Stimulated activated CD4-positive, alpha-beta T cell treated with anti-CD3 and anti-CD28 coated beads, Interleukin-4, amount 100 ng/mL, for 4 hours (primary cell): ENCODE measurements around the gene MB21D2.
A peak's percentile ranks its signal among the peaks of the same experiment; 100 is the strongest.
"Not testable (repeated sequence)": the region's sequence is repeated elsewhere in the genome, so short reads cannot be mapped to it uniquely, and the experiment has no call there.

Source experiments
- DNase-seq, 2 experiments: peaks; one replicate each; pipeline ENCODE4 v3.0.0-alpha.2; 2020

Gene MB21D2, protein sequence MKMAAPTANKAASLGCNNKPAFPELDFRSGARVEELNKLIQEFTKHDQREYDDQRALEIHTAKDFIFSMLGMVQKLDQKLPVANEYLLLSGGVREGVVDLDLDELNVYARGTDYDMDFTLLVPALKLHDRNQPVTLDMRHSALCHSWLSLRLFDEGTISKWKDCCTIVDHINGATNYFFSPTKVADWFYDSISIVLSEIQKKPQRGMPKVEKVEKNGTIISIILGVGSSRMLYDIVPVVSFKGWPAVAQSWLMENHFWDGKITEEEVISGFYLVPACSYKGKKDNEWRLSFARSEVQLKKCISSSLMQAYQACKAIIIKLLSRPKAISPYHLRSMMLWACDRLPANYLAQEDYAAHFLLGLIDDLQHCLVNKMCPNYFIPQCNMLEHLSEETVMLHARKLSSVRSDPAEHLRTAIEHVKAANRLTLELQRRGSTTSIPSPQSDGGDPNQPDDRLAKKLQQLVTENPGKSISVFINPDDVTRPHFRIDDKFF

DNA sequence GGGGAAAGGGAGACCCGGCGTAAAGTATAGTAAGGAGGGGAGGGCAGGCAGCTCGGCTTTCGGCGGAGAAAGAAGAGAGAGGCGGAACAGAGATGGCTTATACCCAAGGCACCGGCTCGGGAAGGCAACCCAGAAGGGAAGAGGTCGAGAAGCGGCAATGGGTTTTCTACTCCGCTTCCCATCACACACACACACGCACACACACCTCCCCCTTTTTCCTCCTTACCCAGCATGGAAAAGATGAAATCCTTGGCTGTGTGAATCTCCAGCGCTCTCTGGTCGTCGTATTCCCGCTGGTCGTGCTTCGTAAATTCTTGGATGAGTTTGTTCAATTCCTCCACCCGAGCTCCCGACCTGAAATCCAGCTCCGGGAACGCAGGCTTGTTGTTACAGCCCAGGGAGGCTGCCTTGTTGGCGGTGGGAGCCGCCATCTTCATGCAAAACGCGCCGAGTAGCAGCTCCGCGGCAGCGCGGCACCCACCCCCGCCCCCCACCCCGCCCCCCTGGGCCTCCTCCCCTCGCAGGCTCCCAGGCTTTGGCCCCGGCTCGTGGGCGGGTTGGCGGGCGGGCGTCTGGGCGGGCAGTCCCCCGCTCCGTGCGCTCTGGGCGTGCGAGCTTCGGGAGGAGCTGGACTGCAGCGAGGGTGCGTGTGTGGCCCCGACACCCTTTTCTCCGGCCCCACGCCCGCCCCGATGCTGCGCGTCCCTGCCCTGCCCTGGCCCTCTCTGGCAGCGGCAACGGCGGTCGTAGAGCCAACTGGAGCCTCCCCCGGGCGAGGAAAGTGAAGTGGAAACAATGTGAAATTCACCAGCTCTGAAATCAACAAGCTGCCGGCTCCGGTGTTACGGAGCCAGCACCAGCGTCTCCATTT, at the start of gene MB21D2:
Gene MB21D2 (minus strand): TSS at position 453 of the 871 bp plus-strand sequence. CDS start 16 bp downstream, at position 437.
- peak; percentile 45 to 52 for DNase-seq

DNA sequence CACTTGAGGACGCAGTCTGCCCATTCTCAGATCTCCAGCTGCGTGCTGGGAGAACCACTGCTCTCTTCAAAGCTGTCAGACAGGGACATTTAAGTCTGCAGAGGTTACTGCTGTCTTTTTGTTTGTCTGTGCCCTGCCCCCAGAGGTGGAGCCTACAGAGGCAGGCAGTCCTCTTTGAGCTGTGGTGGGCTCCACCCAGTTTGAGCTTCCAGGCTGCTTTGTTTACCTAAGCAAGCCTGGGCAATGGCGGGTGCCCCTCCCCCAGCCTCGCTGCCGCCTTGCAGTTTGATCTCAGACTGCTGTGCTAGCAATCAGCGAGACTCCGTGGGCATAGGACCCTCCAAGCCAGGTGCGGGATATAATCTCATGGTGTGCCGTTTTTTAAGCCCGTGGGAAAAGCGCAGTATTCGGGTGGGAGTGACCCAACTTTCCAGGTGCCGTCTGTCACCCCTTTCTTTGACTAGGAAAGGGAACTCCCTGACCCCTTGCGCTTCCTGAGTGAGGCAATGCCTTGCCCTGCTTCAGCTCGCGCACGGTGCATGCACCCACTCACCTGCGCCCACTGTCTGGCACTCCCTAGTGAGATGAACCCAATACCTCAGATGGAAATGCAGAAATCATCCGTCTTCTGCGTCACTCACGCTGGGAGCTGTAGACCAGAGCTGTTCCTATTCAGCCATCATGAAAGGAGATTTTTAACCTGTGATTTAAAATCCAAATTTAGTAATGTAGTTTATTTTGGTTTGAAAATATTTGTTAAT, 47.5 kb upstream of the MB21D2 start:
- not testable (repeated sequence) for DNase-seq

DNA sequence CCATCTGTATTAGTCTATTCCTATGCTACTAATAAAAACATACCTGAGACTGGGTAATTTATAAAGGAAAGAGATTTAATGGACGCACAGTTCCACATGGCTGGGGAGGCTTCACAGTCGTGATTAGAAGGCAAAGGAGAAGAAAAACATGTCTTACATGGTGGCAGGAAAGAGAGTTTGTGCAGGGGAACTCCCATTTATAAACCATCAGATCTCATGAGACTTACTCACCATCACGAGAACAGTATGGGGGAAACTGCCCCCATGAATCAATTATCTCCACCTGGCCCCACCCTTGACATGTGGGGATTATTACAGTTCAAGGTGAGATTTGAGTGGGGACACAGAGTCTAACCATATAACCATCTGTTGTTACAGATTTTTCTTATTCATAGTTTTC, 42.1 kb upstream of the MB21D2 start:
- DNase-seq = no peak

DNA sequence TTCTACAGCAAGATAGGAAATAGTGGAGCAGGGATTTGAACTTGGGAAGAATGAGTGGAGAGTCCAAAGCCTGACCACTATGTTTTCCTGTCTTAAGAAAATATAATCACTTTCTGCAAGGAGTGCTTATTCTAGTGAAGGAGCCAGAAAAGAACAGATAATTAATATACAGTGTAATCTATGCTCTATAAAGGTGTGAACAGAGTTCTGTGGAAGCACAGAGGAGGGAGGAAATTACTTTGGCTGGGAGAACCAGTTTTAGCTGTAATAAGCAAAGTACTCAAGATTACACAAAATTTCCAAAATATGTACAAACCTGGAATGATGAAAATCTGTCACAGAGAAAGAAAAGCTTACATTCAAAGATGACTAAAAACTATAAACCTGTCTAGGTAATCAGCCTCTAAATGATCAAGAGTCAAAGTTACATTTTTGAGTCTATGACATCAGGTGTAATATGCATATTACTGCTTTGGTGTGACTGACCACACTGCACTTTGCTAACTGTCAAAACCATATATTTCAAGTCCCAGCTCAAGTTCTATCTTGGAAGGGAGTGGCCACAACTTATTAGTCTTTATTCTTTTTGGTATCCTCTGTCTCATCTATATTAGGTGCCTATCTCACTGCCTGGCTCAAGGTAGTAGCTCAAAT, 40.7 kb upstream of the MB21D2 start:
- no peak for DNase-seq

DNA sequence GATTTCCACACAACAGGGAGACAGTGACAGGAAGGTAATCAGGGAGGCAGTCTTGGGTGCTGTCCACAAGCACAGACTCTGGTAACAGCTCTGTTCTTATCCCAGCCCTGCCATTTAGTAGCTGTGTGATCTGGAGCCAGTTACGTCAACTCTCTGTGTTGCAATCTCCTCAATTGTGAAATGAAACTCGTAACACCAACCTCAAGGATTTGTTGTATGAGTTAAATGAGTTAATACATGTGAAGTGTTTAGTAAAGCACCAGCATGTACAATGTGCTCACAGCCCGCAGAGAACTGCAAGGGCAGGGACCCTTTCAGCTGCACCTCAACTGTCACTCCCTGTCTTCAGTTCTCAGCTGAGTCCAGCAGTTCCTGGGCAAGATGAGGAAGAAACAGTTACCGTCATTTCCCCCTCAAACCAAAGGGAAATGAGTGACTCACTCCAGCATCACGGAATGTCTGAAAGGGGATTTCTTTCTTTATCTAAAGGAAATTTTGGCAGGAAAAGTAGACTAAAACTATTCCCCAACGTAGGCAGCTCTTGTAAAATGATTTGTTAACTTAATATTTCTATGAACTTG, 39.9 kb upstream of the MB21D2 start:
- DNase-seq = no peak

DNA sequence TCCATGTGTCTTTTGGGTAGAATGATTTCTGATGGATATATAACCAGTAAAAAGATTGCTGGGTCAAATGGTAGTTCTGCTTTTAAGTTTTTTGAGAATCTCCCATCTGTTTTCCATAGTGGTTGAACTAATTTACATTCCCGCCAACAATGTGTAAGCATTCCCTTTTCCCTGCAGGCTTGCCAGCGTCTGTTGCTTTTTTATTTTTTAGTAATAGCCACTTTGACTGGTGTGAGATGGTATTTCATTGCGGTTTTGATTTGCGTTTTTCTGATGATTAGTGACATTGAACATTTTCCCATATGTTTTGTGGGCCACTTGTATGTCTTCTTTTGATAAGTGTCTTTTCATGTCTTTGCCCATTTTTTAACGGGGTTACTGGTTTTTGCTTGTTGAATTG, 36.3 kb upstream of the MB21D2 start:
- no peak for DNase-seq

DNA sequence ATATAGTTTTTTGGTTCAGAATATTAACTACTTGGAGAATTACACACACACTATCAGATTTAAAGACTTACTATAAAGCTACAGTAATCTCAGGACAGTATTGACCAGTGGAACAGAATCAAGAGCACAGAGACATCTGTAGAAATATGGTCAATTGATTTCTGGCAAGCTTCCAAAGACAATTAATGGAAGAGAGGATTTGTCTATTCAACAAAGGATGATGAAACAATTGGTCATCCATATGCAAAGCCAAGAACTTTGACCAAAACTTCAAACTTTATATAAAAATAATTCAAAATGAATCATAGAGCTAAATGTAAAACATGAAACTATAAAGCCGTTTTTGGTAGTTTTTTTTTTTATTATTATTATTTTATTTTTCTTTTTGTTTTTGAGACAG, 29.8 kb upstream of the MB21D2 start:
- DNase-seq = no peak

DNA sequence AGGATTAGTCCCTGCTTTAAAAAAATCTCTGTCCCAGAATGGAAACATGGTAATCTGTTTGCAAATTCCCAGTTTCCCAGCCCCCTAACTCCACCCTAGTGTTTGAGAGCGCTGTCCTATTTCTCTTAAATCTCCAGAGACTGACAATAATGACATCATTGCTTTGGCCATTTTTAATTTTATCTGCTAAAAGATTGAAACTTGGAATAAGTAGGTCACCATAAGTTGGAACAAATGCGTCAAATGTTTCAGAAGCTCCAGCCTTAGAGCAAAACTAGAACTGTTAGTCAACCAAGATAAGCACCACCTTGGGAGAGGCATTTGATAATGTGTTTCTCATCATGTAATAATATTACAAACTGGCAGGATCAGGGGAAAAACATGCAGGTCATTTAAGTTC, 25.7 kb upstream of the MB21D2 start:
- DNase-seq = no peak

DNA sequence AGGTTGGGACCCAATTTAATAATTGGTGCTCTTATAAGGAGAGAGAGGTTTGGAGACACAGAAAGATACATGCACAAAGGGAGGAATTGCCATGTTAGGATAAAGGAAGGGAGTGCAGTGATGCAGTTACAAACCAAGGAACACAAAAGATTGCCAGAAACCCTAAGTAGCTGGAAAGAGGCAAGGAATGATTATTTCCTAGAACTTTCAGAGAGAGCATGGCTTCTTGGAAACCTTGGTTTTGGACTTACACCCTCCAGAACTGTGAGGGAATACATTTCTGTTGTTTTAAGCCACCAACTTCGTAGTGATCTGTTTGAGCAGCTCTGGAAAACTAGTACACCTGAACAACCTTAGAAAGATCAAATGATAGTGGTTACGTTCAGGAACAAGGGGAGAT, 25.0 kb upstream of the MB21D2 start:
- no peak for DNase-seq

DNA sequence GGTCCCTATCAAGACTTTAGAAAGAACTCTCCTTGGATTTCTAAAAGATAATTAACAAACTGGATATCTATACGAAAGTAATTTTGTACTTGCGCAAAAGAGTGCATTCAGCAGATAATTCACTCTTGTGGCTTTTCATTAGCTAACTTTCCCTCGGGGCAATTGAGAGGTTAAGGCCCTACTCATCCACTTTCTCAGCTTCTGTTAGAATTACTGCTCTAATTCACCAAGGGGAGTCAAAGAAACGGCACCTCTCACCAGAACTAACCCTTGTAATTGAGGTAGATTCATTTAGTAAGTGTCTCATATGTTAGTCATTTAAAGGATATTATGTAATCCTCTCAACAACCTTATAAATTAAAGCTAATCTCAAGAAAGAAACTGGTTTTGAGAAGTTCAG, 22.5 kb upstream of the MB21D2 start:
- DNase-seq = no peak

DNA sequence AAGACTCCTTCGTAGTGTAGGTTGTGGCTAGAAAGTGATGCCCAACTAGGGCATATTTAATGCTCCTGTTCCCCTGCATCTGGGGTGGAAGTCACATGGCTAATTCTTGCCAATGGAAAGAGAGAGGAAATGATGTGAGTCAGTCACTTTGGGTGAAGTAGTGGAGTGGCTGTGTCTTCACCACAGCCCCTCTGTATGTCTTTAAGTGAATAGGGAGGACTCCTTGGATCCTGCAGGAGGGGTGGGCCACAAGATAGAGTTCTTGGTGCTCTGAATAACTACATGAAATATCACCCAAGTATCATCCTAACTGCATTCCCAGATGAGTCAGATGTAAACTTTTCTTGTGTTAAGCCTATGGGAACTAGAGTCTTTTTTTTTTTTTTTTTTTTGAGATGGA, 17.8 kb upstream of the MB21D2 start:
- DNase-seq = no peak

DNA sequence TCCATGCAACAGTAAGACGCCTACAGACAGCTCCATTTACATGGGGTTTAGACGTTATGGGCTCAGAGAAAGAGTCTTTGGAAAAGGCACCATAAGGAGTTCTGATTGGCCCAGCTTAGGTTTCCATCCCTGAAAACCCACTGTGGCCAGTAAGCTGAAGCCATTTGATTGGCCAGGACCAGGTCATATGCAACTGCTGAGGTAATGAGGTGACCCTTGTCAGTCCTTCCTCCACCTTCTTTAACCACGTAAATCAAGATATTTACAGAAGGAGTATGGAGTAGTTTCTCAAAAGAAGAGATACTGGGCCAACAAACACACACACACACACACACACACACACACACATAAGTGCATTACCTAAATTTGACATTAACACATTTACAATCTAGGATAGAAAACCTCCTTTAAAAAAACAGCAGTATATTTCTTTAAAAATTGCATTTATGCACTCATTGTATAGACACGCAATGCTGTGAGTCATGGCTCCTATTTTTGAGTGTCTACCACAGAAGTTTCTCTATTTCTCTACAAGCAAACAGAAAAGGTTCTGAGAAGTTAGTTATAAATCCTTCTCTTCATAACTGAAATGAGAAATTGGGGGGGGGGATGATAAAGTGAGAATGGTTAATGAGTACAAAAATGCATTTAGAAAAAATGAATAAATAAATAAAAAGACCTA, 16.3 kb upstream of the MB21D2 start:
- no peak for DNase-seq

DNA sequence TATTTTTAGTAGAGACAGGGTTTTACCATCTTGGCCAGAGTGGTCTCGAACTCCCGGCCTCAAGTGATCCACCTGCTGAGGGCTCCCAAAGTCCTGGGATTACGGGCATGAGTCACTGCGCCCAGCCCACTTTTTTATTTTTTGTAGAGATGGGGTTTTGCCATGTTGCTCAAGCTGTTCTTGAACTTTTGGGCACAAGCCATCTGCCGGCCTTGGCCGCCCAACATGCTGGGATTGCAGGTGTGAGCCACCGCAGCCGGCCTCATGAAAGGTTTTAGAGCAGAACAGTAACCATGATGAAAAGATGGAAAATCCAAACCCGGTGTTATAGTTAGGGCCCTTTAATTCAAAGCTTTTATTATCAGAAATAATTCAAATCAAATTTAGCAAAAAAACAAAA, 15.6 kb upstream of the MB21D2 start:
- DNase-seq = no peak

DNA sequence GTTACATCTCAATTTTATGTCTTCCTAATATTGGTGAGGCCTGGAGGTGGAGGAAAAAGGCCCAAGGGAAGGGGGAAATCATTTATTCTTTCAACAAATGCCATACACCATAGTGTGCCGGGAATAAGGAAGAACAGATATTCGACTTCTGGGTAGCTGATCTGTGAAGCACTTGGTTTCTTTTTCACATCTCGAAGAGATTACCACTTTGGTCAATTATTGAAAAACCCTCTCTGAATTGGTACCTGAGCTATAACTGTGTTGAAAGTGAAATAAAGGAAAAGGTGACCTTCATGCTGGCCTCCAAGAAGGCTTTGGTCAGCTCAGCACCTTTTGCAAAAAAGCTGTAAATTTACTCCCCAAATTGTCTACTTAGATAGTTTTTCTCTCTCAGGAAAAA, 14.2 kb upstream of the MB21D2 start:
- DNase-seq = no peak

DNA sequence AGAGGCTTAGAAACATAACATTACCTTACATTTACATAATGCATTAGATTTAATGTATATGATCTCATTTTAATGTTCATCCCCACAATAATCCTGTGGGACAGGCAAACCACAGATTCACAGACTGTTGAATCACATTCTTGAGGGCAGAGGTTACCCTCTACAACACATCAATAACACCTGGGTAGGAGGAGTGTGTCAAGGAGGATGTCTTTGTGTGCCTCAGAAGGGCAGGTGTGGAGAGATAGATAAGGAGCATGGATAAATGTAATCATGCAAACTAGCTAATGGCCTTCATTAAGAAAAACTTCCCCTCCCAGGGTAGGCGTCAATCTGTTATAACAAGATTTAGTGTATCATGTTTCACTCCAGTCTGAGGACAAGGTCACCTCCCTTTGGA, 12.9 kb upstream of the MB21D2 start:
- no peak for DNase-seq

DNA sequence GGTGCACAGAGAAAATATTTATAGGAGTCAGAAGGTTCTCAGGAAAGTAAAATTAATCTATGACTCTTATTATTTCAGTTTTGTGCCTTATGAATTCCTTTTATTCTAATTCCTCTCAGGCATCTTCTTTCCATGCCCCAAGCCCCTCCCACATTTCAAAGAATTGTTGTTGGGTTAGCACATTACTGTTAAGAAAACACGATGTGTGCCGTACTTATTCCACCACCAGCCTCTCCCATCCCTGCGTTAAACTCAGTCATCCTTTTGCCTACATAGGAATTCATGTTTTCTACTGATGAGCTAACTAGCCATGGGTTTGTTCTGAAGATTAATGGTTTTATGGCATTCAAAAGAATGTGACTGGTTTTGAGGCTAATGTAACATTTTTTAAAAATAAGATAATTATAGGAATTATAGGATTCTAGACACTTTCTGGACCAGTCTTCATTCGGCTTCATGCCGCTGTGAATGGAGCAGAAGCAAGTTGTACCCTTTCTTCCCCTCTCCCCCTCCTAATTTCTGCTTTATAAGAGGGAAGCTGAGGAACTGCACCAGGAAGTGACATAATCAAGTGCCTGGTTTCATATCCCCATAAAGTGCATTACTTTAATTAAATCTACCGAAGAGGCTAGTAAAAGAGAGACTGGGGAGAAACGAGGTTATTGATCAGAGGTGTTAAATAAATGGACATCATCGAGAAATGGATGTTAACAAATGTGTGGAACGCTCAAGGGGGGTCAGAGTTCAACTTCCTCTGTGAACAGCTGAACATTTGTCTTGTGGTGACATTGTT, 12.3 kb upstream of the MB21D2 start:
- DNase-seq = no peak

DNA sequence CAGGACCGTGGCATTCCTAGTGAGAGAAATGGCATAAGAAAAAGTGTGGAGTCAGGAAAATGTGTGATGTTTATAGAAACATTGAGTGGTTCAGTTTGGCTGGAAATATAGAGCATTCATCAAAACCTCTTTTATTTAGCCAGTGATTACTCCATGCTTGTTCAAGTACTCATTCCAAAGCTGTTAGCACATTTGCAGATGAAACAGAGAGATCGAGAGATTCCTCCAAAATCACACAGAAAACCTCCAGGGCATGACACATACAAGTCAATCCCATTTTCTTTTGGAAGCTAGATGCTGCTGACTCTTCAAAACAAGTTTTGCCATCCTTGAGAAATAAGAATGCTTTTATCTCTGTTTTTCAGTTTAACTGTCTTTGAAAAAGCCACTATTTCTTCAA, 11.5 kb upstream of the MB21D2 start:
- no peak for DNase-seq

DNA sequence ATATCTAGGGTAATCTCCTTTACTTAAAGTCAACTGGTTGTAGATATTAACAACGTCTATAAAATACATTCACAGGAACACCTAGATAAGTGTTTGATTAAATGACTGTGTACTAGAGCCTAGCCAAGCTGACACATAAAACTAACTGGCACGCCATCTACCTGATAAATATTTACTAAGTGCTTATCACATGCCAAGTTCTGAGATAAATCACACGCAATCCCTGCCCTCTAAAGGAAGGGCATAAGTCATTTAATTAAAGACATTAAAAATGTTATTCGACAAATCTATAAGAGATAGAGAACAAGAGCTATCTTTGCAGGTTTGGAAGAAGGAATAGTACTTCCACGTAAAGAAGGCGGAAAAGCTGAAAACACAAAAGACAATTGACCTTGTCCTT, 11.1 kb upstream of the MB21D2 start:
- DNase-seq = no peak

DNA sequence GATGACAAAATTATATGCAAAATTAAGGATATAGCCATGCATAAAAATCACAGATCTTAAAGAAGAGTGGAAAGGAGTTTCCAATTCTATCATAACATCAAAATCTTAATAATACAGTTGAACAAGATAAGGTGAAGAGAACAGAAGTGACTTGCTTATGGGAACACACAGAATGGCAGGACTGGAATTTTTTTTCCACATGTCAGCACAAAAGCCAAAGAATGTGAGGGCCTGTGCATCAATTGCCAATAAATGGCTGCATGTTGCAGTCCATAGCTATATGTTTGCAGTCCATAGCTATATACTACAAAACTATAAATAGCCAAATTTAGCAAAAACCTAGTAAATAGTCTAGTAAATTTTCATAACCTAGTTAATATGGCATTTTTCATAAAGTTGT, 10.4 kb upstream of the MB21D2 start:
- no peak for DNase-seq

DNA sequence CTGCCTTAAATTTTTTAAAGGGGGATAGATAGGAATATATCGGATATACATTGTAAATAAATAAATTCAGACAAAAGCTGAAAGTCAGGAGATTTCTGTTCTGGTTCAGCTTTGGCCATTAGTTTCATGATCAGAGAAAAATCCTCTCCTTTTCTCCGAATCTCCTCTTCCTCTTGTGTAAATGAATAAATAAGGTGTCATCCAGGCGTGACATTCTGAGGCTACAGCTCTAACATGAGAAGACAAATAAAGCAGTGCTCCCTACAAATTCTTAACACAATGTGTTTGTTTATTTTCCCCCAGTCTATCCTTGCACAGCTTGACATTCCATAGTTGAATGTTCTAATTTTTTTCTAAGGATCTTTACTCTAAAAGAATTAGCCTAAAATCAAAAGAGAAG, 9.4 kb upstream of the MB21D2 start:
- no peak for DNase-seq

DNA sequence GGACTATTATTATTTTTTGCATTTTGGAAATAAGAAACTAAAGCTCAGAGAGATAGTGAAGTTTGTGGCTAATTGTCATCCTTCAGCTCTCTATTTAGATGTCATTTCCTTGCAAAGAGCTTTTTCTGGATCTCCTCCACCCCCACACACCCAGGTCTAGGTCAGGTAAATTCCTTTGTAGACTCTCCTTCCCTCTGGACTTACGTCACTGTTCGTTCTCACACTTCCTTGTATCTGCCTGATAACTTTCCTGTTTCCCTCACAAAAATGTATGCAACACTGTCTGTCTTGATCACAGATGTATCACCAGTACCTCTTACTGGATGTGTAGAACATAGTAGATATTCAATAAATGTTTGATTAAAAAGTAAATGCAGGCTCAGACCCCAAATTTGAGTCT, 6.1 kb upstream of the MB21D2 start:
- DNase-seq = no peak
